Ramos (cell line): ENCODE measurements around the gene LRP11.

Source experiments
- in situ Hi-C: fragments of 300-500 bp; cut with MboI; formaldehyde crosslinking; loops from one replicate; pipeline ENCODE4 v1.14.3; 2022; ENCODE audit warnings: low sequenced_read_pairs; ENCODE audit not compliant: unreplicated experiment

Gene LRP11

DNA sequence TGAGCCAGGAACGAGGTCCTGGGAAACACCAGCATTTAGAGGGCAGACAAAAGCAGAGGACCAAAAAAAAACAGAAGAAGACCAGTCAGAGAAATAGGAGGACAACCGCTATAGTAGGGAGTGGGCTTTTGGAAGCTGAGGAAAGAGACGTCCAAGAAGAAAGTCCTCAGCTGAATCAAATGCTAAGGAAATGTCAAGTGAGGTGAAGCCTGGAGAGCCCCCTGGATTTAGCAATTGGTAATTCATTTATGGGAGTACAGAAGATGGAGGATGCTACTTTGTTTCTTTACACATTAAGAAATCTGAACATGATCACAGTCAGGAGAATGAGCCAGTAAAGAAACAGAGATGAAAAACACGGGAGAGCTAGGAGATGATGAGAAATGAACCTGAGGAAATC, 41.1 kb downstream of the LRP11 start:
- in situ Hi-C loops, result no loop called here

DNA sequence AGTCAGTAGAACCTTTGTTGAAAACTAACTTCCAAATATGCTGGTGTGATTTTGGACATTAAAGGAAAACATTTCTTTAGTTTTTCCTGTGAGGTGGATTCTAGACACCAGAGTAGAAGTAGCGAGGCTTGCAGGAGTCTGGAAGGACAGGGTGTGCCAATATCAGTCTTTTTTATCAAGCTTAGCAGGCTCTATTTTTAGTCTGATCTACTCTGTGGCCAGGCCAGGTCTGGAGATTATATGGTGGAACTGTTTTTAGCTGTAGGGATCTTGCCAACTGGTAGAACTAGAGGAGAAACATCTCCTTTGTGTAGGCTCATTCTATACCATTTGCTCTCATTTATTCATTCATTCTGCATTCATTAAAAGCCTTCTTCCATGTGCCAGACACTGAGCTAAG, 42.7 kb downstream of the LRP11 start:
- in situ Hi-C loops, result no loop called here

DNA sequence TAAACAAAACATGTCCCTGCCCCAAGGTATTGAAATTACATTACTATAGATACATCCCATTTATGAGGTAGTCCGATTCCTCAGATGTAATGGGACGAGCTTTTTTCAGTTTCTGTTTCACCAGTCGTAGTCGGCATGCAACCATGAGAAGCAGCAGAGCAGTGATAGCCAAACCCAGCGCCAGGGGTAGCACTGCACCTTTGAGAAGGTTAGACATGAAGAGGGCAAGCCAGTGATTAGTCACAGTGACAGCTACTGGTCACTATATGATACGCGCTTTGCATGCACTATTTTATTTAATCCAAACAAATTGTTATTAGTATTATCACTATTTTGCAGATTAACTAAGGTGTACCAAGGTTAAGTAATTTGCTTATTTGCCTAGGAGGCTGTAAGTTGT, 43.7 kb downstream of the LRP11 start:
- in situ Hi-C loops, result no loop called here

DNA sequence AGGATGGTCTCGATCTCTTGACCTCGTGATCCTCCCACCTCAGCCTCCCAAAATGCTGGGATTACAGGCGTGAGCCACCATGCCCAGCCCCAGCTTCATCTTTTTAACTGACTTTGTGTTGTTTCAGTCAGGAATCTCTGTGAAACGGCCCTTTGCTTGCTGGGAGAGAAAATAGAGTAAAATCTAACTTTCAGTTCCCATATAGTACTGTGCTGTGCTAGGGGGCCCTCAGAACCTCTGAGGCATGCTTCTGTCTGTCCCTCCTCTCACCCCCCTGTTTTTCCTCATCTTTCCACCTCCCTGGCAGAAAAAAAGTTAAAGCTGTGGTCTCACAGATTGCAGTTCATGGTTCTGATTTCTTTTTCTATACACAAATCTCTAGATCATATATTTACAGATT, 48.4 kb downstream of the LRP11 start:
- in situ Hi-C loops, result no loop called here

DNA sequence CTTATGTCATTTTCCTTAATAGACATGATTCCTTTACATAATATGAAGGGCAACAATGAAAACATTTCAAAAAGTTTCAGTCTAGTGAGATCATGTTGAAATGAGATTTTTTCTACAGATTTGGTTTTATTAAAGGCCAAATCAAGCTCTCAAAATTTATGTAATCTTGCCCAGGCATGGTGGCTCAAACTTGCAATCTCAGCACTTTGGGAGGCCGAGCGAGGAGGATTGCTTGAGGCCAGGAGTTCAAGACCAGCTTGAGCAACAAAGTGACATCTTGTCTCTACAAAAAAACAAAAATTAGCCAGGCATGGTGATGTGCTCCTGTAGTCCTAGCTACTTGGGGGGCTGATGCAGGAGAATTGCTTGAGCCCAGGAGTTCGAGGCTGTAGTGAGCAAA, 50.8 kb downstream of the LRP11 start:
- in situ Hi-C loops, result no loop called here

DNA sequence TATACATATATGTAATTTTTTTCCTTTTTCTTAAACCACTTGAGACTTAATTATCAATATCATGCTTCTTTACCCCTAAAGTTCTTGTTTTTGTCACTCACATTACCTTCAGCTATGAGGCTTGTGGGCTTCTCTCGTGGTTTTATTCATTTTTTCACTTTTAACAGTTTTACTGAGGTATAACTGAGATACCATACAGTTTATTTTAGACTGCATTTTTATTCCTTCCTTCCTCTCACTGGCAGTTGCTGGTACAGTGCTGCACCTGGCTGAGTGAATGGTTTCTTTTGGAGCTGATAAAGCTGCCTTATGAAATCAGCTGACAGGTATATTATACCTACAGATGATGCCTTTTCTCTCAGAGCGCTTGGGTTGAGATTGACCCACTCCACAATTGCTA, 54.4 kb downstream of the LRP11 start:
- in situ Hi-C loops, result no loop called here

DNA sequence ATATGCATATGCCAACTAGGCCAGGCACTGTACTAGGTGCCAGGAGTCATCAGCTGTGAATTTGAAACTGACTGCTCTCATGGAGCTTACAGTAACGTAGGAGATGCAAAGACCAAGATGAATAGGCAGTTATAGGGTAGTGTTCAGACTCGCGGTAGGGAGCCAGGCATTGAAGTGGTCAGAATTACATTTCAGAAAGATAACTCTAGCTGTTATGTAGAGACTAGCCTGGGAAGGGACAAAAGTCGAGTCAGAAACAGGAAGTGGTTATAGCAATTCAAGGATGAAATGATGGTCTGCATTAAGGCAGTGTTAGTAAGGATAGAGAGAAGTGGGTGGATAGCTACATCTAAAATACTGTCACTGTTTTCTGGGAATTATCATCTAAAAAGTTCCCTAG, 58.0 kb downstream of the LRP11 start:
- in situ Hi-C loops, result no loop called here

DNA sequence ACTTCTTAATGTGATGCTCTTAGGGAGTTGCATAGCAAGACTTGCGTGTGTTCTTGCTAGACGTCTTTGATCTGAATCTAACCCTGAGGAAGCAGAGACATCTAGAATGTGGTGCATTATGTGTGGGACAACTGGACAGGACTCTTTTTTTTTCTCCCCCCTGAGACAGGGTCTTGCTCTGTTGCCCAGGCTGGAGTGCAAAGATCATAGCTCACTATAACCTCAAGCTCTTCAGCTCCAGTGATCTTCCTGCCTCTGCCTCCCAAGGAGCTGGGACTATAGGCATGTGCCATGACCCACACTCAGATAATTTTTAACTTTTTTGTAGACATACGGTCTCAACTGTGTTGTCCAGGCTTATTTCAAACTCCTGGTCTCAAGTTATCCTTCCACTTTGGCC, 80.6 kb downstream of the LRP11 start:
- in situ Hi-C loops, result no loop called here

DNA sequence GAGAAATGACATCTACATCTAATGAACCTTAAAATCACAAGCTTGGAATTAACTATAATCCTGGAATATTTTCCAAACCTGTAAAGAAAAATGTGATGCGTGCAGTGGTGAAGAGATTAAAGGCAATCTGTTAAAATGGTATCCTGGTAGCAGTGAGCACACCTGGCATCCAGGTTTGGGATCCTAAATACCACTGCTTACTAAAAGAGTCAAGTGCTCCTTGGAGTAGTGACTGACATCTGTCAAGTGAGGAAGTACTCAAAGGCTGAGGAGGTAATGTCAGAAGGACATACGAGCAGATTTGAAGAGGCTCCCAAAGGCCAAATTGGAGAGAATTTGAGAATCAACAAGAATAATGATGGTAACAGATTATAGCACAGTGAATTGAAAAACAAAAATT, 81.8 kb downstream of the LRP11 start:
- in situ Hi-C loops, result no loop called here

DNA sequence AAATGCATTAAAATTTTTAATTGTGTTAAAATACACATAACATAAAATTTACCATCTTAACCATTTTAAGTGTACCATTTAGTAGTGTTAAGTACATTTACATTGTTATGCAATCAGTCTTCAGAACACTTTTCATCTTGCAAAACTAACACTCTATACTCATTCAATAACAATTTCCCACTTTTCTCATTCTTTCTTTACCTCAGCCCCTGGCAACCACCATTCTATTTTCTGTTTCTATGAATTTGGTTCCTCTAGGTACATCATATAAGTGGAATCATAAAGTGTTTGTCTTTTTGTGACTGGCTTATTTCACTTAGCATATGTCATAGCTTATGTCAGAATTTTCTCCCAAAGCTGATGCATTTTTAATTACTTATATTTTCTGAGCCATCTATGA, 82.4 kb downstream of the LRP11 start:
- in situ Hi-C loops, result no loop called here

DNA sequence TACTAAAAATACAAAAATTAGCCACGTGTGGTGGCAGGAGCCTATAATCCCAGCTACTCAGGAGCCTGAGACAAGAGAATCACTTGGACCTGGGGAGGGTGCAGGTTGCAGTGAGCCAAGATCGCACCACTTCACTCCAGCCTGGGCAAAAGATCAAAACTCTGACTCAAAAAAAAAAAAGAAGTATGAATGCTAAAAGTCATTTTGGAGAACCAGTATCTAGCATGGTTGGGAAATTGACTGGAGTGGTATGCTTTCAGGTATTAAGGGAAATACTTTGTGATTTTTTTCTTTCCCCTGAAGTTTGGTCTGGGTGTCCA, 84.6 kb downstream of the LRP11 start:
- in situ Hi-C loops, result no loop called here

DNA sequence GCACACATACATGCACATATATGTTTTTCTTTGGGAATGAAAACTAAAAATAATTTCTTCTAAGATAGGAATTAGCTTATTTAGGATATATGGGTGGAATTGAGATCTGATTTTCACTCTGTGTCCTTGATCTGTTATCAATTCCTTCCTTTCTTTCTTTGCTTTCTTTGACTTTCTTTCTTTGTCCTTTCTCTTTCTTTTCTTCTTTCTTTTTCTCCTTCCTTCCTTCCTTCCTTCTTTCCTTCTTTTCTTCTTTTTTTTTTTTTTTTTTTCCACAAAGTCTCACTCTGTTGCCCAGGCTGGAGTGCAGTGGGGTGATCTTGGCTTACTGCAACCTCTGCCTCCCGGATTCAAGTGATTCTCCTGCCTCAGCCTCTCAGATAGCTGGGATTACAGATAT, 86.5 kb downstream of the LRP11 start:
- in situ Hi-C loops, result no loop called here

DNA sequence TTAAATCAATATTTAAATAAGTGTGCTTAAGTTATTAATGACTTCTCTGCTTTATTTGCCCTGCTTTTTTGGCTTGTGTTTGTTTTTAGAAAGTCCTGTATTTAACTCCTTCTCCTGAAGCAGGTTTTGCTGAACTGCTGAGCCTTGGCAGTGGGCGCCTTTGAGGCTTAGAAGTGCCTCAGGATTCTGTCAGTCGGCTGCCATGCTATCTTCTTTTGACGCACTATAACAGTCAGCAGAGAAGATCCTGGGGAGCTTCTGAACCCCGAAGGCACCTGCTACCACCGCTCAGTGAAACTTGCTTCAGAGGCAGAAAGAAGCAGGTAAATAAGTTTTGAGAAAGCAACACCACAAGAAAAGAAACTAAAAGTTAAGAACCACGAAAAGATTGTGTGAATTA, 92.2 kb downstream of the LRP11 start:
- in situ Hi-C loops, result no loop called here

DNA sequence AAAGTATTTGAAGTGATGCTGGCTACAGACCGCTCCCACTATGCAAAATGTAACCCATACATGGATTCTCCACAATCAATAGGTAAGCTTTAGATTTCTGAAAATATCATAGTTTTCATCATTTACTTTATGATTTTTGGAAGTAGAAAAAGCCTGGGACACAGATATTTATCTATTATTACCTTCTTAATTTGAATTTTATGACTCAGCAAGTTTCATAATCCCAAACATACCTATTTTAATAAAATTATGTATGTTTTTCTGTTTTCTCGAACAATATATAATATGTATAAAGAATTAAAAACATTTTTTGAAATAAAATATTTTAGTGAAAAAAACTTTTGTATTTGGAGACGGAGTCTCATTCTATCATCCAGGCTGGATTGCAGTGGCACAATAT, 93.0 kb downstream of the LRP11 start:
- in situ Hi-C loops, result no loop called here

DNA sequence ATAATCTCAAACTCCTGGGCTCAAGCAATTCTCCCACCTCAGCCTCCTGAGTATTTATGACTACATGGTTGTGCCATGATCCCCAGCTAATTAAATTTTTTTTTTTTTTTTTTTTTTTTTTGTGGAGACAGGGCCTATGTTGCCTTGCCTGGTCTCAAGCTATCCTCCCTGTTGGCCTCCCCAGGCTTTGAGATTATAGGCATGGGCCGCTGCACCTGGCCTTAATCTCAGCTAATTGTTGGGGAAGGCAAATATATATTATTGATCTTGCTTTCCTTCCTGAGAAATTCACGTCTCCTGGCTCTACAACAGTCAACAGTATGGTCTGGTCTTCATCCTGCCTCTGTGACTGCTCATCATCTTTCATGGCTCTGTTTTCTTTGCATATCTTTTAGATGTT, 94.5 kb downstream of the LRP11 start:
- in situ Hi-C loops, result no loop called here
